HG03460 (cell line): ENCODE data around the gene ABHD15.
"Not testable (repeated sequence)": the region's sequence is repeated elsewhere in the genome, so short reads cannot be mapped to it uniquely, and the experiment has no call there.

ENCODE experiments used
- ATAC-seq: cut with Tn5 transposase; IDR thresholded peaks from one replicate; pipeline ENCODE4 v1.9.1; 2021; ENCODE audit not compliant: unreplicated experiment

Gene ABHD15

GRCh38 chr17:29571883-29572681, 5.2 kb upstream of the ABHD15 start:
- ATAC-seq: no peak

GRCh38 chr17:29571486-29571882, 4.6 kb upstream of the ABHD15 start:
- ATAC-seq: no peak

- ATAC-seq: no peak
Observed at GRCh38 chr17:29570521-29570920, 3.7 kb upstream of the ABHD15 start.

GRCh38 chr17:29569245-29569950, 2.6 kb upstream of the ABHD15 start:
- ATAC-seq: no peak

GRCh38 chr17:29568331-29569244, 1.8 kb upstream of the ABHD15 start, which contains the start of gene TP53I13:
Gene TP53I13, plus strand, starts transcription at chr17:29568701. Its CDS starts 58 bp downstream, at chr17:29568759.
- peak; percentile 35 for ATAC-seq

GRCh38 chr17:29567554-29568330, 905 bp upstream of the ABHD15 start:
- peak; percentile 45 for ATAC-seq

GRCh38 chr17:29567304-29567553, 392 bp upstream of the ABHD15 start:
- ATAC-seq: no peak

- ATAC-seq: no peak
Observed at GRCh38 chr17:29565643-29566472, 979 bp downstream of the ABHD15 start.

- no peak for ATAC-seq
Observed at GRCh38 chr17:29563816-29564215, 3.0 kb downstream of the ABHD15 start.

GRCh38 chr17:29562615-29563014, 4.2 kb downstream of the ABHD15 start:
- no peak for ATAC-seq

- ATAC-seq: no peak
Observed at GRCh38 chr17:29561554-29562517, 5.0 kb downstream of the ABHD15 start.

- no peak for ATAC-seq
Observed at GRCh38 chr17:29560316-29560715, 6.5 kb downstream of the ABHD15 start.

- ATAC-seq: no peak
Observed at GRCh38 chr17:29559640-29560039, 7.2 kb downstream of the ABHD15 start.

- not testable (repeated sequence) for ATAC-seq
Observed at GRCh38 chr17:29558139-29558538, 8.7 kb downstream of the ABHD15 start.

GRCh38 chr17:29557739-29558116, 9.1 kb downstream of the ABHD15 start:
- no peak for ATAC-seq

- ATAC-seq: no peak
Observed at GRCh38 chr17:29557085-29557738, 9.6 kb downstream of the ABHD15 start.

GRCh38 chr17:29555840-29556239, 11.0 kb downstream of the ABHD15 start:
- no peak for ATAC-seq
